GM10266 (cell line): ENCODE data around the gene RNASE1.

Experiments
- DNase-seq: peaks from one replicate; pipeline ENCODE4 v3.0.0; 2012; ENCODE audit errors: extremely low spot score
- TF ChIP-seq, protein P1 (sequence below): IDR thresholded peaks from 2 replicates; pipeline ENCODE4 v1.5.1; 2012; ENCODE audit warnings: mild to moderate bottlenecking, low read depth; ENCODE audit not compliant: control insufficient read depth, insufficient read depth; ENCODE audit errors: missing control alignments

Gene RNASE1

DNA sequence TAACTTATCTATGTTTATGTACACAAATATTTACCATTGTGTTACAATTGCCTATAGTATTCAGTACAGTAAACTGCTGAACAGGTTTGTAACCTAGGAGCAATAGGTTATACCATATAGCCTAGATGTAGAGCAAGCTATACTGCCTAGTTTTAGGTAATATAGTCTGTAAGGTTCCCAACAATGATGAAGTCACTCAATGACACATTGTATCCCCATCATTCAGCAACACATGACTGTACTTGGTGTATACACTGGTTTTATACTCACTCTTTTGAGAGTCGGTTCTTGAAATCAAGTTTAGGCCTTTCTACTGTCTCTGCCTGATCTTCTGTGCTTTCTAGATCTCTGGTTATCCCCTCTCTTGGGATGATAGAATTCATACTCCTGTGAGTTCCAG lies 5.5 kb downstream of the RNASE1 start:
- DNase-seq, result no peak
- TF ChIP-seq, protein P1, sequence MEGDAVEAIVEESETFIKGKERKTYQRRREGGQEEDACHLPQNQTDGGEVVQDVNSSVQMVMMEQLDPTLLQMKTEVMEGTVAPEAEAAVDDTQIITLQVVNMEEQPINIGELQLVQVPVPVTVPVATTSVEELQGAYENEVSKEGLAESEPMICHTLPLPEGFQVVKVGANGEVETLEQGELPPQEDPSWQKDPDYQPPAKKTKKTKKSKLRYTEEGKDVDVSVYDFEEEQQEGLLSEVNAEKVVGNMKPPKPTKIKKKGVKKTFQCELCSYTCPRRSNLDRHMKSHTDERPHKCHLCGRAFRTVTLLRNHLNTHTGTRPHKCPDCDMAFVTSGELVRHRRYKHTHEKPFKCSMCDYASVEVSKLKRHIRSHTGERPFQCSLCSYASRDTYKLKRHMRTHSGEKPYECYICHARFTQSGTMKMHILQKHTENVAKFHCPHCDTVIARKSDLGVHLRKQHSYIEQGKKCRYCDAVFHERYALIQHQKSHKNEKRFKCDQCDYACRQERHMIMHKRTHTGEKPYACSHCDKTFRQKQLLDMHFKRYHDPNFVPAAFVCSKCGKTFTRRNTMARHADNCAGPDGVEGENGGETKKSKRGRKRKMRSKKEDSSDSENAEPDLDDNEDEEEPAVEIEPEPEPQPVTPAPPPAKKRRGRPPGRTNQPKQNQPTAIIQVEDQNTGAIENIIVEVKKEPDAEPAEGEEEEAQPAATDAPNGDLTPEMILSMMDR, result no peak

DNA sequence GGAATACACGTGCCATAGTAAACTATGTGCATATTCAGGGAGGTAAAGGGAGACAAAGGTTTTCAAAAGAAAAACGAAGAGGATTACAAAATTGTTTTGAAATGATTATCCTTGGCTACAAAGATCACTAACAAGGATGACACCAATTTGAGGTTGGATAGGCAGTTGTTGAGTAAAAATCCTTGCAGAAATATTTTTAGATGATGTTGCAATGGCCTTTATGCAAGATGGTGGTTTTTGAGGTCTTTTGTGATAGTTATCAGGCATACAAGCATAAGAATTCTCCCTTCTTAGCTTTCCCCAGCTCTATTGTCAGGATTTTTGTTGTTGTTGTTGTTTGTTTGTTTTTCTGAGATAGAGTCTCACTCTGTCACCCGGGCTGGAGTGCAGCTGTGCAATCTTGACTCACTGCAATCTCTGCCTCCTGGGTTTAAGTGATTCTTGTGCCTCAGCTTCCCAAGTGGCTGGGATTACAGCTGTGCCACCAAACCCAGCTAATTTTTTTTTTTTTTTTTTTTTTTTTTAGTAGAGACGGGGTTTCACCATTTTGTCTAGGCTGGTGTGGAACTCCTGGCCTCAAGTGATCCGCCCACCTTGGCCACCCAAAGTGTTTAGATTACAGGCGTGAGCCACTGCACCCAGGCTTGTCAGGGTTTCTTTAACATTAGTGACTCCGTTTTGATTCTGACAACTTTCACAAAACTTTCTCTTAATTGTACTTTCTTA lies 7.8 kb downstream of the RNASE1 start:
- TF ChIP-seq, protein P1, result no peak
- DNase-seq, result no peak

DNA sequence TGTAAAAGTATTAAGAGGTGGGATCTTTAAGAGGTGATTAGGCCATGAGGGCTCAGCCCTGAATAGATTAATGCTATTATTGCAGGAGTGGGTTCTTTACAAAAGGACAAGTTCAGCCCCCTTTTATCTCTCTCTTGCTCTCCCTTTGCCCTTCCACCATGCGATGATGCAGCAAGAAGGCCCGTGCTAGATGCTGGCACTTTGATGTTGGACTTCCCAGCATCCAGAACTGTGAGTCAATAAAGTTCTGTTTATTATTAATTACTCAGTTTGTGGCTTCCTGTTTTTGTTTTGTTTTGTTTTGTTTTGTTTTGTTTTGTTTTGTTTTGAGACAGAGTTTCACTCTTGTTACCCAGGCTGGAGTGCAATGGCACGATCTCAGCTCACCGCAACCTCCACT lies 10.1 kb downstream of the RNASE1 start:
- TF ChIP-seq, protein P1, result no peak
- no peak for DNase-seq

DNA sequence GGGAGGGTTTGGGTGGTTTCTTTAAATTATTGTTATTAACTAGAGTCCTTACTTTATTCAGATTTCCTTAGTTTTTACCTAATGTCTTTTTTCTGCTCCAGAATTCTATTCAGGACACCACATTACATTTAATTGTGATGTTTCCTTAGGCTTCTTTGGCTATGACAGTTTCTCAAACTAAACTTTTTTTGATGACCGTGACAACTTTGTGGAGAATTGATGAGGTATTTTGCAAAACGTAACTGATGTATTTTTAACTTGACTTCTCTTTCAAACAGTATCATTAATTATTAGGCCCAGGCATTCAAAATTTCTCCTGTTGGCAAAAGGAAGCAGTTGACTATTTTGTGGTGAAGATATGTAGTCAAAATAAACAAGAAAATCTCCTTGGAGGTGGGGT lies 11.0 kb downstream of the RNASE1 start:
- TF ChIP-seq, protein P1, result no peak
- DNase-seq, result no peak

DNA sequence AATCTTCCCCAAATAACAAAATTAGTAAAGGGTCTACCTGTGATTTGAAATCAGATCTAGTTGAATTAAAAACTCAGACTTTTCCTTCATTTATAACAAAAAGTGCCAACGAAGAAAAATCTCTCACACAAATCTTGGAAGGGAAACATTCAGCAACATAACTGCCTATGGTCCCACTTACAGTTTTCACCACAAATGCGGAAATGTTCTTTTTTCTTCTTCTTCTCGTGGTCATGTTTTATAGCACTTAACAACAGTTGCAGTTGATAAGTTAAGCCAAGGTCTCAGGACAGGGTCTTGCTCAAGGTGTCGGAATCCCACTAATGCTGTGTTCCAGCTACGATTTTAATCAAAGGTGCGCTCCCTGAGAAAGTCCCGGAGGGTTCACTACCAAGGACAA lies 11.5 kb downstream of the RNASE1 start:
- DNase-seq, result no peak
- TF ChIP-seq, protein P1, result no peak

DNA sequence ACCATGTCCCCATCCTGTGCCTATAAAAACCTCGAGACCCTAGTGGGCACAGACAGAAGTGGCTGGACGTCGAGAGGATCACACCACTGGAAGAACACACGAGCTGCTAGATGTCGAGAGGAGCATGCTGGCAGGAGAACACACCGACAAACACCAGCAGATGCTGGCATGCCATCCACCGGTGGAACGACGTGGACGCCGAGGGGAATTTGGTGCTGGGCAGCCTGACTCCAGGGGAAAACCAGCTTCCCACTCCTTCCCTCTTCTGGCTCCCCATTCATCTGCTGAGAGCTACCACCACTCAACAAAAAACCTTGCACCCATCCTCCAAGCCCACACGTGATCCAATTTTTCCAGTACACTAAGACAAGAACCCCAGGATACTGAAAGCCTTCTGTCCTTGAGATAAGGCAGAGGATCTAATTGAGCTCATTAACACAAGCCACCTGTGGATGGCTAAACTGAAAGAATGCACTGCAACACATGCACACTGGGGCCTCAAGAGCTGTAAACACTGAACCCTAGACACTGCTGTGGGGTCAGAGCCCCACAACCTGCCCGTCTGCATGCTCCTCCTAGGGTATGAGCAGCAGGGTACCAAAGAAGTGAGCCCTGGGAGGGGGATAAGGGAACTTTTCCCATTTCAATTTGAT lies 12.1 kb downstream of the RNASE1 start:
- no peak for DNase-seq
- TF ChIP-seq, protein P1, result no peak

DNA sequence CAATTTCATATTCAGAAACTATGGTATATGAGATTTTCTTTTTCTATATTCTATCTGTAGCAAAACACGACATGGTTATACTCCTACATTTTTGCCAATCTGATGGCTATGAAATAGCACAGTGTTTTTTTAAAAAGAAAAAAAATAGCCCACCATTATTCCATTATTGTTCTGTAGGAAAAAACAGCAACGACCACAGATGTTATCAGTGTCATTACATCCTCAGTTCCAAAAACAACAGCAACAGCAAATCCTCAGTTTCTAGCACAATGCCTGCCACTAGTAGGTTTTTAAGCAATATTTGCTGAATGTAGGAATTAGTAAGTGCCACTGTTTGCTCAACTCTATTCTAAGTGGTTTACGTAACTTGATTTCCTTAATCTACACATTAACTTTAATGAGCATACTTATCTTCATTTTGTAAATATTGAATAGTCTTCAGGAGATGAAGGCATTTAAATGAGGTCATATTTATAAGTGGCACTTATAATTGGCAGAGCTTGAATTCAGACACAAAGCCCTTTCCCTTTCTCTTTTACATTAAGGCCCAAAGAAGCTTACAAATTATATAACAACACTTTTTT lies 13.3 kb downstream of the RNASE1 start:
- no peak for DNase-seq
- TF ChIP-seq, protein P1, result no peak
